Loucy (cell line): Measurements from ENCODE around the gene EIF2D.

Experiments used
- CTCF ChIP-seq: fragments of 200-600 bp; sonication (generic); conservative IDR thresholded peaks from 2 replicates; pipeline ENCODE4 v1.5.1; 2014; ENCODE audit warnings: mild to moderate bottlenecking, antibody characterized with exemption, low read length
- EZH2phosphoT487 ChIP-seq: fragments of 200-600 bp; IDR thresholded peaks from 2 replicates; pipeline ENCODE4 v1.6.1; 2018; ENCODE audit warnings: antibody characterized with exemption, mild to moderate bottlenecking, moderate library complexity, borderline replicate concordance

- TF ChIP-seq CTCF (peak; percentile 81), EZH2phosphoT487 (no peak)
These were observed at the start of gene EIF2D for GRCh38 chr1:206612129-206612876.
